Epithelial cell of proximal tubule (primary cell): ENCODE measurements around the gene AGPAT4. TPM values are rescaled to one million over a fixed set of nuclear protein-coding genes. Genes with fewer than 3 reads are reported as not detected.

Experiments
- DNase-seq: peaks from one replicate; pipeline ENCODE4 v3.0.0-alpha.2; 2011; ENCODE audit warnings: low read depth
- H3K4me3 ChIP-seq: 2 replicates; pipeline ENCODE4 v1.5.1; 2011; ENCODE audit warnings: low read depth, mild to moderate bottlenecking, low read length
- CTCF ChIP-seq: conservative IDR thresholded peaks from 2 replicates; pipeline ENCODE4 v1.5.1; 2012; ENCODE audit warnings: low read depth, mild to moderate bottlenecking, low read length
- total RNA-seq: library from RNA; depleted of rRNA; stranded (reverse); fragments of >200 nt; gene quantifications from 2 replicates; pipeline ENCODE4 v1.2.3, GENCODE V29; 2015

AGPAT4 gene
- total RNA-seq, 1 donor from 2014 or later, result 12.2 TPM

- no peak overlapping the region for H3K4me3 ChIP-seq
- no peak for DNase-seq
- no peak for TF ChIP-seq CTCF
These were observed 19.8 kb downstream of the AGPAT4 start for GRCh38 chr6:161254126-161254463.

- no peak for DNase-seq
- no peak for TF ChIP-seq CTCF
- H3K4me3 ChIP-seq, result no peak overlapping the region
These were observed 22.5 kb downstream of the AGPAT4 start for GRCh38 chr6:161251345-161251744.

- H3K4me3 ChIP-seq, result no peak overlapping the region
- no peak for DNase-seq
- no peak for TF ChIP-seq CTCF
These were observed 24.5 kb downstream of the AGPAT4 start for GRCh38 chr6:161249327-161249726.

- H3K4me3 ChIP-seq, result no peak overlapping the region
- no peak for TF ChIP-seq CTCF
- DNase-seq, result no peak
These were observed 27.1 kb downstream of the AGPAT4 start for GRCh38 chr6:161246725-161247124.

GRCh38 chr6:161245363-161245762, 28.5 kb downstream of the AGPAT4 start:
- no peak for DNase-seq
- TF ChIP-seq CTCF, result no peak
- no peak overlapping the region for H3K4me3 ChIP-seq

- H3K4me3 ChIP-seq, result no peak overlapping the region
- DNase-seq, result no peak
- no peak for TF ChIP-seq CTCF
These were observed 29.1 kb downstream of the AGPAT4 start for GRCh38 chr6:161244725-161245124.

GRCh38 chr6:161242779-161243693, 30.8 kb downstream of the AGPAT4 start:
- TF ChIP-seq CTCF, result no peak
- H3K4me3 ChIP-seq, result no peak overlapping the region
- DNase-seq, result no peak
